ENCODE measurements around the gene FILIP1L.

FILIP1L gene

DNA sequence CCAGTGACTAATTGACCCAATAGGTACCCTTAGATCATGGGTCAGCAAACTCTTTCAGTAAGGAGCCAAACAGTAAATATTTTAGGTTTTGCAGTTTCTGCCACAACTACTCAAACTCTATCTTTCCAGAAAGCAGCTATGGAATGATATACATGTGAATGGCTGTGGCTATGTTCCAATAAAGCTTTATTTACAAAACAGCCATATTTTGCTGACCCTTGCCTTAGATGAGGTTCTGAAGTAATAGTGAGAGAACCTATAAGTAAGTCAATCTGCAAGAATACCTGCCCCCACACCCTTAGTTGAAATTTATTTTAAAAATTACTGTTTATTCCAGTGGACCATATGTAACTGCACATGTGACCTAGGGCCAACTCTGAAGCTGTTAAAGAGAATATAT lies 162.6 kb downstream of the FILIP1L start:
- H3K4me1 ChIP-seq: no peaks in the 10 kb centered on the region
- H3K9me3 ChIP-seq: no peaks in the 10 kb centered on the region
- TF ChIP-seq CTCF (IDR thresholded peaks at IDR 0.05; ENCODE audit: low read depth, low read length): no peak
- H3K27me3 ChIP-seq: no peaks in the 10 kb centered on the region
- no peaks in the 10 kb centered on the region for H3K36me3 ChIP-seq
- DNase-seq: no peak
- no peak overlapping the region for H3K4me3 ChIP-seq (ENCODE audit: low read depth, low read length)

DNA sequence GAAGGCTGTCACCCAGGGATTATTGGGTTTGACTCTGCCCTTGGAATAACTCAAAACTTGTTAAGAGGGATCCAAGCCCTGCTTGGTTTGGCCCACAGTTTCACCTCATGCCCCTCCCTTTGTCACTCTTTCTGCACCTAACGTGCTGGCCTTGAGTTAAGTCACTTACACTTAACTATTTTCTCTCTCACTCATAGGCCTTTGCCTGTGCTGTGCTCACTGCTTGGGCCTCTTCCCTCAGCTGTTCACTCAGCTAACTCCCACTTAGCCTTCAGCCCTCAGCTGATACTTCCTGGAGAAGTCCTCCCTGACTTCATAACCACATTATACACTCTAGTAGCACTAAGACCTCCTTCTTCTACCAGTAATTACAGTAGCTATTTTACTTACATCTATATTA lies 163.4 kb downstream of the FILIP1L start:
- H3K4me1 ChIP-seq: no peaks in the 10 kb centered on the region
- H3K27me3 ChIP-seq: no peaks in the 10 kb centered on the region
- no peaks in the 10 kb centered on the region for H3K36me3 ChIP-seq
- no peaks in the 10 kb centered on the region for H3K9me3 ChIP-seq
- no peak overlapping the region for H3K4me3 ChIP-seq (ENCODE audit: low read depth, low read length)
- TF ChIP-seq CTCF (IDR thresholded peaks at IDR 0.05; ENCODE audit: low read depth, low read length): no peak
- no peak for DNase-seq

- Histone ChIP-seq H3K36me3 (no peaks in the 10 kb centered on the region), H3K4me1 (no peaks in the 10 kb centered on the region), H3K27me3 (no peaks in the 10 kb centered on the region), H3K4me3 (ENCODE audit: low read depth, low read length) (no peak overlapping the region), H3K9me3 (no peaks in the 10 kb centered on the region)
- no peak for TF ChIP-seq CTCF (IDR thresholded peaks at IDR 0.05; ENCODE audit: low read depth, low read length)
- DNase-seq: no peak
These were observed 164.2 kb downstream of the FILIP1L start for GRCh38 chr3:99949956-99950670.

GRCh38 chr3:99948467-99949089 lies 165.7 kb downstream of the FILIP1L start:
- Histone ChIP-seq H3K27me3 (no peaks in the 10 kb centered on the region), H3K36me3 (no peaks in the 10 kb centered on the region), H3K4me1 (no peaks in the 10 kb centered on the region), H3K9me3 (no peaks in the 10 kb centered on the region), H3K4me3 (ENCODE audit: low read depth, low read length) (no peak overlapping the region)
- no peak for DNase-seq
- TF ChIP-seq CTCF (IDR thresholded peaks at IDR 0.05; ENCODE audit: low read depth, low read length): no peak

- no peaks in the 10 kb centered on the region for H3K9me3 ChIP-seq
- no peak overlapping the region for H3K4me3 ChIP-seq (ENCODE audit: low read depth, low read length)
- no peaks in the 10 kb centered on the region for H3K27me3 ChIP-seq
- DNase-seq: no peak
- no peak for TF ChIP-seq CTCF (IDR thresholded peaks at IDR 0.05; ENCODE audit: low read depth, low read length)
- H3K36me3 ChIP-seq: no peaks in the 10 kb centered on the region
- no peaks in the 10 kb centered on the region for H3K4me1 ChIP-seq
These were observed 166.9 kb downstream of the FILIP1L start for GRCh38 chr3:99947356-99947755.

- TF ChIP-seq CTCF (IDR thresholded peaks at IDR 0.05; ENCODE audit: low read depth, low read length): no peak
These were observed 168.8 kb downstream of the FILIP1L start for GRCh38 chr3:99945328-99945995.

More at GRCh38 chr3:99945328-99945995, 168.8 kb downstream of the FILIP1L start:
- Histone ChIP-seq H3K4me1 (no peaks in the 10 kb centered on the region), H3K27me3 (no peaks in the 10 kb centered on the region), H3K36me3 (no peaks in the 10 kb centered on the region), H3K9me3 (no peaks in the 10 kb centered on the region), H3K4me3 (ENCODE audit: low read depth, low read length) (no peak overlapping the region)
- no peak for DNase-seq

Data from BE2C (cell line).